GM23338 (cell line): Measurements from ENCODE around the gene CLP1.

Source experiments
- CTCF ChIP-seq, 2 experiments: fragments of 200-600 bp in 1 of 2; sonication (generic) in 1 of 2; conservative IDR thresholded peaks; 2 replicates each; pipeline versions ENCODE4 v1.5.1 to v1.6.1; 2016 to 2017; ENCODE audit warnings: antibody characterized with exemption in 2 of 2, low read depth in 2 of 2, mild to moderate bottlenecking in 2 of 2, moderate library complexity in 1 of 2
- ETS1 ChIP-seq: IDR thresholded peaks from 2 replicates; pipeline ENCODE4 v1.6.1; 2016; ENCODE audit warnings: antibody characterized with exemption
- POLR2AphosphoS5 ChIP-seq: IDR thresholded peaks from 2 replicates; pipeline ENCODE4 v1.6.1; 2016; ENCODE audit warnings: antibody characterized with exemption, low read depth
- ZNF114 ChIP-seq: fragments of 250-450 bp; sonication (Bioruptor Pico); IDR thresholded peaks from 2 replicates; pipeline ENCODE4 v1.5.0; 2020; ENCODE audit warnings: mild to moderate bottlenecking, moderate library complexity

- peak; percentile 78 for TF ChIP-seq POLR2AphosphoS5
- 0 out of 4 replicates have a peak, but pooled peaks of 1 of the 2 experiments have one; percentile 2 for TF ChIP-seq CTCF (conservative IDR thresholded peaks at IDR 0.05; ENCODE audit: low read depth in 2 of 2)
- no peak for TF ChIP-seq ZNF114 (CRISPR knock-in tag)
- no peak for TF ChIP-seq ETS1
Measured at GRCh38 chr11:57638005-57638781, 19.4 kb upstream of the CLP1 start.
